ENCODE measurements around the gene FYB1. TPM values are rescaled to one million over a fixed set of nuclear protein-coding genes. Genes with fewer than 3 reads are reported as not detected.

Gene FYB1
- total and polyA plus RNA-seq, 2 donors (not counting 1 experiment from before 2014, with no cell fraction given) = 1.3 to 1.4 TPM

DNA sequence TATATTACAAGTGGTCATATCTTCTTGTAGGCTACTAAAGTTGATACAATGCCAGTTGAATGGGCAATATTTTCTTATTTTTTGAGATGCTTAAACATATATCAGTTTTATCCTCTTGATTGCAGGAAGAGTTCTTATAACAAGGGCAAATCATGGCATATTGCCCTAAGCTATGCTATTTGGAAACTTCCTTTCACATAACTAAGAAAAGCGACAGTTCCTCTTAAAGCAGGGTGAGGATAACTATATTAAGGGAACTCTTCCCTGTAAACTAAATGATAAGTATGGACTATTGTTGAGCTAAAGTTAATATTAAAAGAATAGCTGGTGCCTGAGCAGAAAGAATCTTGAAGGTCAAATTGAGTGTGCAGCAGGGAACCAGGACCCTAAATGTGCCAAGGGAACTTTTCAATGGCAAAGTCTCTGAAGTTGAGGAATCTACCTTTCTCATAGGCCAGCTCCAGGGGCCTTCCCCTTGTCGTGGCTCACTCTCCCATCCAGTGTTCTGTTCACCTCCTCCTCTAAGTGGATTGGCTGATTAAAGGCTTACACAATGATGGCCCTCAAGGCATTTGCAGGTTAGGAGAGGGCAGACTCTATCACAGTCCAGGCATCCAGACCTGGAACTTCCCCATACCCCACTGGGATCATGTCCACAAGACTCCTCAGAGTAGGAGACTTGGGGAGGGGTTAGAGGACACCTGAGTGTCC is 26.8 kb downstream of the FYB1 start:
- H3K9me3 ChIP-seq (ENCODE audit: control extremely low read depth in 1 of 3, control insufficient read depth in 2 of 3, insufficient read depth in 1 of 3, low read length in 2 of 3) = no peaks in the 10 kb centered on the region
- H3K27me3 ChIP-seq (replicated peaks in 1 of 4; ENCODE audit: control extremely low read depth in 1 of 4, control insufficient read depth in 3 of 4, insufficient read depth in 4 of 4, low read length in 3 of 4) = no peaks in the 10 kb centered on the region
- no peaks in the 10 kb centered on the region for H3K36me3 ChIP-seq (replicated peaks in 1 of 2; ENCODE audit: control extremely low read depth in 1 of 2, control insufficient read depth in 1 of 2, extremely low read depth in 1 of 2, insufficient read depth in 2 of 2, low read length in 1 of 2)
- no peaks in the 10 kb centered on the region for H3K79me2 ChIP-seq (ENCODE audit: control insufficient read depth, insufficient read depth, low read length)
- Mint-ChIP-seq H3K27ac (no peak overlapping the region), H3K4me3 (no peak overlapping the region), H3K4me1 (peaks cover 34% of the 10 kb centered on the region), H3K9me3 (ENCODE audit: insufficient read depth) (no peaks in the 10 kb centered on the region), H3K27me3 (peaks cover 16% of the 10 kb centered on the region)
- H4K20me1 ChIP-seq (ENCODE audit: control insufficient read depth, insufficient read depth, low read length, poor library complexity, severe bottlenecking) = no peaks in the 10 kb centered on the region
- ATAC-seq (ENCODE audit: low read depth) = no peak
- H3K4me2 ChIP-seq (replicated peaks; ENCODE audit: low read depth, low read length, poor library complexity, severe bottlenecking) = no peak overlapping the region
- H2AFZ ChIP-seq (ENCODE audit: insufficient read depth, low read depth, low read length, poor library complexity, severe bottlenecking) = no peak overlapping the region
- POLR2A ChIA-PET = no interaction called here
- peaks cover 23% of the 10 kb centered on the region in 2 donors for H3K4me1 ChIP-seq (ENCODE audit: control insufficient read depth in 2 of 2, insufficient read depth in 2 of 2, low read length in 2 of 2)
- no peak for DNase-seq
- H3K4me3 ChIP-seq (ENCODE audit: control extremely low read depth in 1 of 5, extremely low read depth in 1 of 5, insufficient read depth in 1 of 5, low read depth in 2 of 5, low read length in 4 of 5) = no peak overlapping the region
- CTCF ChIA-PET = no interaction called here
- intact Hi-C loops (cut with micrococcal nuclease) = no loop called here
- H3K27ac ChIP-seq (ENCODE audit: low read length in 2 of 2) = no peak overlapping the region
- no CpG with 5 or more reads among the region's 2 CpGs for WGBS (ENCODE audit: insufficient coverage)
- TF ChIP-seq CTCF (IDR thresholded peaks at IDR 0.05) (no peak), EZH2 (IDR thresholded peaks at IDR 0.05; ENCODE audit: borderline replicate concordance, insufficient read depth, low read depth, low read length, poor library complexity, severe bottlenecking) (no peak)
- H3K9ac ChIP-seq (ENCODE audit: low read length) = no peak overlapping the region

DNA sequence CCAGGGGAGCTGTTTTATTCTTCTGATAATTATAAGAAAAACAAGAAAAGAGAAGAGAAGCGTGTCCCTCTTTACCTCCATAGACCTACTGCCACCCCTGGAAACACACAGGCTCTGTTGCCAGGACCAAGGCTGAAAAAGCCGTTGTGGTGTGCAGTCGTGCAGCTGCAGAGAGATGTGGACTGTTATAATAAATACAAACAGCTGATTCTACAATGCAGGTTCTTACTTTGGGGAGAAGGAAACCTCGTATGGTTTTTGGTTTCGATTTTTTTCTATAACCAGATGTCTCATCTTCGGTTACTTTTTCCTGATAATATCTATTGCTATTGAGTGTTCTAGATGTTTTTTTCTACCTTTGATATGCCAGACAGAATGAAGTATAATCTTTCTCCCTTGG is 28.1 kb downstream of the FYB1 start:
- no CpG with 5 or more reads among the region's 6 CpGs for WGBS (ENCODE audit: insufficient coverage)
- Mint-ChIP-seq H3K27ac (no peak overlapping the region), H3K4me3 (no peak overlapping the region), H3K9me3 (ENCODE audit: insufficient read depth) (no peaks in the 10 kb centered on the region), H3K27me3 (peaks cover 12% of the 10 kb centered on the region), H3K4me1 (peaks cover 37% of the 10 kb centered on the region)
- CTCF ChIA-PET = no interaction called here
- H3K27me3 ChIP-seq (replicated peaks in 1 of 4; ENCODE audit: control extremely low read depth in 1 of 4, control insufficient read depth in 3 of 4, insufficient read depth in 4 of 4, low read length in 3 of 4) = no peaks in the 10 kb centered on the region
- no peak overlapping the region for H3K9ac ChIP-seq (ENCODE audit: low read length)
- ATAC-seq (ENCODE audit: low read depth) (no peak), DNase-seq (no peak)
- H4K20me1 ChIP-seq (ENCODE audit: control insufficient read depth, insufficient read depth, low read length, poor library complexity, severe bottlenecking) = no peaks in the 10 kb centered on the region
- POLR2A ChIA-PET = no interaction called here
- peak overlapping the region; percentile 40 for H3K4me2 ChIP-seq (replicated peaks; ENCODE audit: low read depth, low read length, poor library complexity, severe bottlenecking)
- no peak overlapping the region for H3K27ac ChIP-seq (ENCODE audit: low read length in 2 of 2)
- intact Hi-C loops (cut with micrococcal nuclease) = no loop called here
- no peak overlapping the region for H3K4me3 ChIP-seq (ENCODE audit: control extremely low read depth in 1 of 5, extremely low read depth in 1 of 5, insufficient read depth in 1 of 5, low read depth in 2 of 5, low read length in 4 of 5)
- peak overlapping the region; percentile 54 for H2AFZ ChIP-seq (ENCODE audit: insufficient read depth, low read depth, low read length, poor library complexity, severe bottlenecking)
- TF ChIP-seq EZH2 (IDR thresholded peaks at IDR 0.05; ENCODE audit: borderline replicate concordance, insufficient read depth, low read depth, low read length, poor library complexity, severe bottlenecking) (no peak), CTCF (IDR thresholded peaks at IDR 0.05) (no peak)
- H3K9me3 ChIP-seq (ENCODE audit: control extremely low read depth in 1 of 3, control insufficient read depth in 2 of 3, insufficient read depth in 1 of 3, low read length in 2 of 3) = no peaks in the 10 kb centered on the region
- no peaks in the 10 kb centered on the region for H3K36me3 ChIP-seq (replicated peaks in 1 of 2; ENCODE audit: control extremely low read depth in 1 of 2, control insufficient read depth in 1 of 2, extremely low read depth in 1 of 2, insufficient read depth in 2 of 2, low read length in 1 of 2)
- H3K4me1 ChIP-seq (ENCODE audit: control insufficient read depth in 2 of 2, insufficient read depth in 2 of 2, low read length in 2 of 2) = peaks cover 27% of the 10 kb centered on the region in 2 donors
- H3K79me2 ChIP-seq (ENCODE audit: control insufficient read depth, insufficient read depth, low read length) = no peaks in the 10 kb centered on the region

All from B cell (primary cell).